22Rv1 (cell line): ENCODE results near the gene TLE6.

Source experiments
- H3K27ac ChIP-seq: fragments of 450-650 bp; 2 replicates; pipeline ENCODE4 v1.5.1; 2017
- CTCF ChIP-seq: fragments of 450-650 bp; IDR thresholded peaks from 2 replicates; pipeline ENCODE4 v1.5.1; 2017; ENCODE audit warnings: mild to moderate bottlenecking
- ZFX ChIP-seq: fragments of 450-650 bp; IDR thresholded peaks from 2 replicates; pipeline ENCODE4 v1.6.1; 2017; ENCODE audit warnings: antibody characterized with exemption, borderline replicate concordance

Gene TLE6

GRCh38 chr19:3024870-3025548 lies 47.6 kb downstream of the TLE6 start:
- H3K27ac ChIP-seq, result no peak overlapping the region
- TF ChIP-seq CTCF (no peak), ZFX (no peak)

- TF ChIP-seq ZFX, result no peak
- no peak for TF ChIP-seq CTCF
- H3K27ac ChIP-seq, result no peak overlapping the region
These were observed 48.2 kb downstream of the TLE6 start for GRCh38 chr19:3025549-3025886.

GRCh38 chr19:3026768-3027167 lies 49.4 kb downstream of the TLE6 start:
- TF ChIP-seq ZFX (no peak), CTCF (no peak)
- no peak overlapping the region for H3K27ac ChIP-seq

GRCh38 chr19:3027292-3027691 lies 49.9 kb downstream of the TLE6 start:
- no peak for TF ChIP-seq ZFX
- H3K27ac ChIP-seq, result no peak overlapping the region

- no peak for TF ChIP-seq ZFX
- TF ChIP-seq CTCF, result no peak
- H3K27ac ChIP-seq, result no peak overlapping the region
These were observed 50.6 kb downstream of the TLE6 start for GRCh38 chr19:3027981-3028304.

GRCh38 chr19:3028305-3029064 lies 51.1 kb downstream of the TLE6 start:
- no peak overlapping the region for H3K27ac ChIP-seq
- TF ChIP-seq CTCF, result no peak
- no peak for TF ChIP-seq ZFX

GRCh38 chr19:3029065-3029923 lies 51.9 kb downstream of the TLE6 start, which contains the start of gene TLE2:
TLE2 (minus strand) TSS chr19:3029280; CDS start chr19:3028904, 376 bp downstream.
- TF ChIP-seq ZFX, result no peak
- no peak for TF ChIP-seq CTCF
- 0 out of 2 replicates have a peak within 1 kb of the TSS, but pooled peaks have one; percentile 17 for H3K27ac ChIP-seq
